Esophagus squamous epithelium (tissue), 4 donors: ENCODE results near the gene DOK6.

Experiments used
- POLR2A ChIP-seq, 4 donors: fragments of 450-650 bp; IDR thresholded peaks; one replicate each; pipeline ENCODE4 v1.6.1; 2017; ENCODE audit warnings: antibody characterized with exemption in 4 of 4, mild to moderate bottlenecking in 4 of 4, moderate library complexity in 3 of 4
- TF ChIP-seq, protein P1 (sequence below), 6 experiments: fragments of 450-650 bp in 4 of 6; fragments of 200-600 bp in 2 of 6; sonication (generic) in 2 of 6; IDR thresholded peaks; one replicate each; pipeline ENCODE4 v1.5.1; 2016 to 2019; ENCODE audit warnings: antibody characterized with exemption in 6 of 6, mild to moderate bottlenecking in 4 of 6, moderate library complexity in 4 of 6

DNA sequence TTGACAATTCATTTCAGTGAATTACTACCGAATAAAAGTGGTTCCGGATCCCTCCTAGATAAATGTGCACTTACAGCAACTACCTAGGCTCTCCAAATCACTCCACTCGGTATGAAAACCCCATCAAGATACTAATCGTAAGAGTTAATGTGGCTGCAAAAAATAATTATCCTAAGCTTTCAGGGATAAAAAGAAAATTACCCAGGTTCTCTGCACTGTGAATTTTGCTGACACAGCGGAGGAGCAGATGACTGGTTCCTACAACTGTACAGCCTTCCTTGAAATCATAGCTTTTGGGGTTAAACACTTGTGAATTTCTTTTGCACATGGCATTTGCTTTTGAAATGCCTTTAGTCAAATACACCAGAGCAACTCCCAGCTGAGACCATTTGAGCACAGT lies 442.3 kb downstream of the DOK6 start:
- TF ChIP-seq POLR2A (IDR thresholded peaks at IDR 0.05): no peak
- TF ChIP-seq, protein P1, sequence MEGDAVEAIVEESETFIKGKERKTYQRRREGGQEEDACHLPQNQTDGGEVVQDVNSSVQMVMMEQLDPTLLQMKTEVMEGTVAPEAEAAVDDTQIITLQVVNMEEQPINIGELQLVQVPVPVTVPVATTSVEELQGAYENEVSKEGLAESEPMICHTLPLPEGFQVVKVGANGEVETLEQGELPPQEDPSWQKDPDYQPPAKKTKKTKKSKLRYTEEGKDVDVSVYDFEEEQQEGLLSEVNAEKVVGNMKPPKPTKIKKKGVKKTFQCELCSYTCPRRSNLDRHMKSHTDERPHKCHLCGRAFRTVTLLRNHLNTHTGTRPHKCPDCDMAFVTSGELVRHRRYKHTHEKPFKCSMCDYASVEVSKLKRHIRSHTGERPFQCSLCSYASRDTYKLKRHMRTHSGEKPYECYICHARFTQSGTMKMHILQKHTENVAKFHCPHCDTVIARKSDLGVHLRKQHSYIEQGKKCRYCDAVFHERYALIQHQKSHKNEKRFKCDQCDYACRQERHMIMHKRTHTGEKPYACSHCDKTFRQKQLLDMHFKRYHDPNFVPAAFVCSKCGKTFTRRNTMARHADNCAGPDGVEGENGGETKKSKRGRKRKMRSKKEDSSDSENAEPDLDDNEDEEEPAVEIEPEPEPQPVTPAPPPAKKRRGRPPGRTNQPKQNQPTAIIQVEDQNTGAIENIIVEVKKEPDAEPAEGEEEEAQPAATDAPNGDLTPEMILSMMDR (IDR thresholded peaks at IDR 0.05): no peak
